H9 (cell line): ENCODE data around the gene FBH1. TPM values are rescaled to one million over a fixed set of nuclear protein-coding genes. Genes with fewer than 3 reads are reported as not detected.

Experiments used
- DNase-seq: peaks from one replicate; pipeline ENCODE4 v3.0.0-alpha.2; 2017
- H2AFZ ChIP-seq: one replicate; pipeline ENCODE4 v1.6.1; 2013; ENCODE audit warnings: mild to moderate bottlenecking, low read length, control low read depth, moderate library complexity
- H2AK5ac ChIP-seq: 2 replicates; pipeline ENCODE4 v1.6.1; 2013; ENCODE audit warnings: low read length, control low read depth, mixed read lengths; ENCODE audit not compliant: insufficient read length
- H2BK120ac ChIP-seq: one replicate; pipeline ENCODE4 v1.6.1; 2013; ENCODE audit warnings: low read depth, mild to moderate bottlenecking, low read length, control low read depth, inconsistent platforms; ENCODE audit not compliant: poor library complexity, severe bottlenecking
- H2BK12ac ChIP-seq: 2 replicates; pipeline ENCODE4 v1.6.1; 2013; ENCODE audit warnings: low read length, control low read depth, mixed read lengths, low read depth; ENCODE audit not compliant: insufficient read length
- H2BK15ac ChIP-seq: 2 replicates; pipeline ENCODE4 v1.6.1; 2013; ENCODE audit warnings: low read depth, low read length, control low read depth
- H2BK20ac ChIP-seq: one replicate; pipeline ENCODE4 v1.6.1; 2013; ENCODE audit warnings: low read depth, mild to moderate bottlenecking, low read length, control low read depth, inconsistent platforms; ENCODE audit not compliant: poor library complexity, severe bottlenecking
- H2BK5ac ChIP-seq: 2 replicates; pipeline ENCODE4 v1.6.1; 2013; ENCODE audit warnings: low read length, control low read depth, mixed read lengths; ENCODE audit not compliant: insufficient read length
- H3K14ac ChIP-seq: 2 replicates; pipeline ENCODE4 v1.6.1; 2013; ENCODE audit warnings: low read length, control low read depth; ENCODE audit not compliant: insufficient read depth
- H3K18ac ChIP-seq: 2 replicates; pipeline ENCODE4 v1.6.1; 2013; ENCODE audit warnings: low read depth, mild to moderate bottlenecking, mixed read lengths, low read length, control low read depth; ENCODE audit not compliant: insufficient read length
- H3K23ac ChIP-seq: 2 replicates; pipeline ENCODE4 v1.6.1; 2013; ENCODE audit warnings: low read length, control low read depth, mixed read lengths, low read depth; ENCODE audit not compliant: insufficient read length
- H3K23me2 ChIP-seq: 2 replicates; pipeline ENCODE4 v1.6.1; 2013; ENCODE audit warnings: low read depth, mild to moderate bottlenecking, mixed read lengths, low read length, control low read depth; ENCODE audit not compliant: insufficient read length, poor library complexity, severe bottlenecking
- H3K27ac ChIP-seq: 2 replicates; pipeline ENCODE4 v1.5.1; 2013; ENCODE audit warnings: low read length, control low read depth, mixed read lengths, low read depth; ENCODE audit not compliant: insufficient read length
- H3K27me3 ChIP-seq: 2 replicates; pipeline ENCODE4 v1.6.1; 2013; ENCODE audit warnings: low read length, control low read depth, inconsistent platforms; ENCODE audit not compliant: insufficient read depth
- H3K4ac ChIP-seq: 2 replicates; pipeline ENCODE4 v1.6.1; 2013; ENCODE audit warnings: low read depth, mild to moderate bottlenecking, control low read depth, inconsistent platforms, low read length, moderate library complexity
- H3K4me1 ChIP-seq: 2 replicates; pipeline ENCODE4 v1.6.1; 2013; ENCODE audit warnings: low read length, control low read depth, inconsistent platforms; ENCODE audit not compliant: insufficient read depth
- H3K4me2 ChIP-seq: 2 replicates; pipeline ENCODE4 v1.6.1; 2013; ENCODE audit warnings: low read length, control low read depth, mixed read lengths; ENCODE audit not compliant: insufficient read length, insufficient read depth
- H3K56ac ChIP-seq: 2 replicates; pipeline ENCODE4 v1.6.1; 2013; ENCODE audit warnings: low read depth, mild to moderate bottlenecking, mixed read lengths, low read length, control low read depth; ENCODE audit not compliant: insufficient read length
- H3K79me1 ChIP-seq: 2 replicates; pipeline ENCODE4 v1.6.1; 2013; ENCODE audit warnings: low read depth, mild to moderate bottlenecking, moderate library complexity, low read length, control low read depth, inconsistent platforms; ENCODE audit not compliant: insufficient read depth, poor library complexity, severe bottlenecking
- H3K79me2 ChIP-seq: 2 replicates; pipeline ENCODE4 v1.6.1; 2013; ENCODE audit warnings: low read length, control low read depth, inconsistent platforms; ENCODE audit not compliant: insufficient read depth
- H3K9ac ChIP-seq: 2 replicates; pipeline ENCODE4 v1.6.1; 2013; ENCODE audit warnings: low read length, control low read depth, mixed read lengths; ENCODE audit not compliant: insufficient read length; ENCODE audit errors: extremely low read depth
- H3K9me3 ChIP-seq: one replicate; pipeline ENCODE4 v1.6.1; 2013; ENCODE audit warnings: low read depth, low read length, inconsistent platforms; ENCODE audit not compliant: control insufficient read depth
- H3T11ph ChIP-seq: one replicate; pipeline ENCODE4 v1.6.1; 2013; ENCODE audit warnings: mild to moderate bottlenecking, low read length, control low read depth, inconsistent platforms
- H4K20me1 ChIP-seq: one replicate; pipeline ENCODE4 v1.6.1; 2013; ENCODE audit not compliant: control insufficient read depth, insufficient read length, insufficient read depth
- H4K5ac ChIP-seq: 2 replicates; pipeline ENCODE4 v1.6.1; 2013; ENCODE audit warnings: low read depth, mild to moderate bottlenecking, mixed read lengths, low read length, control low read depth; ENCODE audit not compliant: insufficient read length
- H4K8ac ChIP-seq: replicated peaks from 2 replicates; pipeline ENCODE4 v1.6.1; 2013; ENCODE audit warnings: low read length, control low read depth, mixed read lengths, low read depth; ENCODE audit not compliant: insufficient read length
- H4K91ac ChIP-seq: 2 replicates; pipeline ENCODE4 v1.6.1; 2013; ENCODE audit warnings: low read depth, mild to moderate bottlenecking, moderate library complexity, mixed read lengths, low read length, control low read depth; ENCODE audit not compliant: insufficient read length
- H3K27ac Mint-ChIP-seq, 3 experiments: 2 replicates in 2 of 3; 3 replicates in 1 of 3; pipeline ENCODE4 v1.8.0; 2020 to 2021; ENCODE audit warnings: mixed read lengths in 3 of 3, mild to moderate bottlenecking in 1 of 3, moderate library complexity in 1 of 3
- H3K27me3 Mint-ChIP-seq: 2 replicates; pipeline ENCODE4 v1.8.0; 2021; ENCODE audit warnings: low read depth, mild to moderate bottlenecking, moderate library complexity, mixed read lengths
- H3K36me3 Mint-ChIP-seq, 3 experiments: 2 replicates in 2 of 3; 3 replicates in 1 of 3; pipeline ENCODE4 v1.8.0; 2020 to 2021; ENCODE audit warnings: low read depth in 3 of 3, mixed read lengths in 3 of 3; ENCODE audit not compliant: insufficient read depth in 1 of 3
- H3K4me1 Mint-ChIP-seq, 2 experiments: 2 replicates each; pipeline ENCODE4 v1.8.0; 2020; ENCODE audit warnings: mixed read lengths in 2 of 2
- H3K4me3 Mint-ChIP-seq, 2 experiments: 2 replicates in 1 of 2; 3 replicates in 1 of 2; pipeline ENCODE4 v1.8.0; 2020 to 2021; ENCODE audit warnings: mild to moderate bottlenecking in 2 of 2, mixed read lengths in 2 of 2, moderate library complexity in 1 of 2
- H3K9me3 Mint-ChIP-seq, 2 experiments: 2 replicates in 1 of 2; 3 replicates in 1 of 2; pipeline ENCODE4 v1.8.0; 2020; ENCODE audit warnings: mild to moderate bottlenecking in 2 of 2, mixed read lengths in 2 of 2, moderate library complexity in 1 of 2
- WGBS: extraction: QIAGEN DNeasy Blood & Tissue Kit; methylation state at CpG from one replicate; pipeline ENCODE4 v1.1.7; 2013; ENCODE audit warnings: missing lambda C conversion rate, low lambda C conversion rate, mixed read lengths; ENCODE audit not compliant: insufficient read length; ENCODE audit errors: extremely low coverage; 5-methylcytosine and 5-hydroxymethylcytosine counted together
- total RNA-seq: library from RNA; stranded (reverse); gene quantifications from 2 replicates; pipeline ENCODE4 v1.2.1, GENCODE V29; 2021
- TF ChIP-seq, protein P1 (sequence below): fragments of 200-600 bp; sonication (generic); conservative IDR thresholded peaks from 3 replicates; pipeline ENCODE4 v1.8.0; 2021; ENCODE audit warnings: antibody characterized with exemption, mild to moderate bottlenecking

The FBH1 gene
- total RNA-seq, 1 experiment from 2014 or later: 52.2 TPM

DNA sequence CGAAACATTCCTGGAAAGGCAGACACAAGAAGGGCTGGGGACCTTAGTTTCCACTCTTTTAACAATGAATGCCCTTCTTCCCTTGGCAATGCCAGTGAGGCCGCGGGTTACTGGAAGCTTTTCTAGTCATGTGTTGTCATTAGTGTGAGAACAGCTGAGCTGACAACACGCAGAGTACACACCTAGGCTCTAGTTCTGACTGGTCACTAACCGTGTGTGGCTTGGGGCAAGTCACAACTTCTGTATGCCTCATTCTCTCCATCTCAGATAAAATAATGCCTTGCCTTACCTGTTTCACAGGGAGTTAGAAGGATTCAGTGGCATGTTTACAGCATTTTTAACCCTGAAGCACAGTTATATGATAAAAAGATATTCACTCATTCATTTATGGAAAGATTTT lies 31.7 kb downstream of the FBH1 start:
- no peaks in the 10 kb centered on the region for H3K27me3 Mint-ChIP-seq
- no peaks in the 10 kb centered on the region for H3K79me1 ChIP-seq

More for the DNA sequence above, 31.7 kb downstream of the FBH1 start:
- no peak overlapping the region for H3K14ac ChIP-seq
- H3K4me1 Mint-ChIP-seq: no peaks in the 10 kb centered on the region
- no peak overlapping the region for H3K4ac ChIP-seq
- WGBS: no CpG with 5 or more reads among the region's 5 CpGs
- no peaks in the 10 kb centered on the region for H3K4me1 ChIP-seq
- H3K27ac Mint-ChIP-seq: no peak overlapping the region
- H4K8ac ChIP-seq: no peak overlapping the region
- no peak overlapping the region for H2BK120ac ChIP-seq
- H4K20me1 ChIP-seq: no peaks in the 10 kb centered on the region
- H3K79me2 ChIP-seq: no peaks in the 10 kb centered on the region
- no peak overlapping the region for H3T11ph ChIP-seq
- H2AK5ac ChIP-seq: no peak overlapping the region
- no peak overlapping the region for H2BK5ac ChIP-seq
- H4K91ac ChIP-seq: no peak overlapping the region
- H2AFZ ChIP-seq: no peak overlapping the region
- H3K36me3 Mint-ChIP-seq: peaks cover 44 to 95% (median 82%) of the 10 kb centered on the region in 3 experiments; a peak in 6 of 7 replicates
- H3K9me3 Mint-ChIP-seq: no peaks in the 10 kb centered on the region
- no peak for DNase-seq
- H3K23ac ChIP-seq: no peak overlapping the region
- H2BK12ac ChIP-seq: no peak overlapping the region
- H3K4me2 ChIP-seq: no peak overlapping the region
- no peak overlapping the region for H3K18ac ChIP-seq
- H3K9me3 ChIP-seq: no peaks in the 10 kb centered on the region
- H3K27ac ChIP-seq: no peak overlapping the region
- TF ChIP-seq, protein P1, sequence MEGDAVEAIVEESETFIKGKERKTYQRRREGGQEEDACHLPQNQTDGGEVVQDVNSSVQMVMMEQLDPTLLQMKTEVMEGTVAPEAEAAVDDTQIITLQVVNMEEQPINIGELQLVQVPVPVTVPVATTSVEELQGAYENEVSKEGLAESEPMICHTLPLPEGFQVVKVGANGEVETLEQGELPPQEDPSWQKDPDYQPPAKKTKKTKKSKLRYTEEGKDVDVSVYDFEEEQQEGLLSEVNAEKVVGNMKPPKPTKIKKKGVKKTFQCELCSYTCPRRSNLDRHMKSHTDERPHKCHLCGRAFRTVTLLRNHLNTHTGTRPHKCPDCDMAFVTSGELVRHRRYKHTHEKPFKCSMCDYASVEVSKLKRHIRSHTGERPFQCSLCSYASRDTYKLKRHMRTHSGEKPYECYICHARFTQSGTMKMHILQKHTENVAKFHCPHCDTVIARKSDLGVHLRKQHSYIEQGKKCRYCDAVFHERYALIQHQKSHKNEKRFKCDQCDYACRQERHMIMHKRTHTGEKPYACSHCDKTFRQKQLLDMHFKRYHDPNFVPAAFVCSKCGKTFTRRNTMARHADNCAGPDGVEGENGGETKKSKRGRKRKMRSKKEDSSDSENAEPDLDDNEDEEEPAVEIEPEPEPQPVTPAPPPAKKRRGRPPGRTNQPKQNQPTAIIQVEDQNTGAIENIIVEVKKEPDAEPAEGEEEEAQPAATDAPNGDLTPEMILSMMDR: no peak
- no peak overlapping the region for H4K5ac ChIP-seq
- no peak overlapping the region for H3K4me3 Mint-ChIP-seq
- H3K23me2 ChIP-seq: no peaks in the 10 kb centered on the region
- H2BK20ac ChIP-seq: no peak overlapping the region
- no peak overlapping the region for H3K56ac ChIP-seq
- no peaks in the 10 kb centered on the region for H3K27me3 ChIP-seq
- no peak overlapping the region for H3K9ac ChIP-seq
- no peak overlapping the region for H2BK15ac ChIP-seq
